HEK293 (cell line): ENCODE measurements around the gene PIGBOS1.

ENCODE experiments used
- CTCF ChIP-seq: fragments of 450-650 bp; formaldehyde crosslinking; IDR thresholded peaks from 2 replicates; pipeline ENCODE4 v1.5.1; 2016; ENCODE audit warnings: missing biosample characterization, missing genetic modification characterization
- HOXA7 ChIP-seq: sonication (generic); formaldehyde crosslinking; IDR thresholded peaks from 2 replicates; pipeline ENCODE4 v1.8.1; 2022; ENCODE audit warnings: missing genetic modification reagents, borderline replicate concordance
- PBX3 ChIP-seq: sonication (generic); formaldehyde crosslinking; IDR thresholded peaks from 2 replicates; pipeline ENCODE4 v1.8.1; 2022; ENCODE audit warnings: mild to moderate bottlenecking, moderate library complexity, missing genetic modification reagents
- YY1 ChIP-seq: fragments of 450-650 bp; formaldehyde crosslinking; IDR thresholded peaks from 2 replicates; pipeline ENCODE4 v1.5.1; 2018; ENCODE audit warnings: missing biosample characterization, missing genetic modification characterization
- ZBTB10 ChIP-seq: fragments of 450-650 bp; formaldehyde crosslinking; IDR thresholded peaks from 2 replicates; pipeline ENCODE4 v1.5.1; 2016; ENCODE audit warnings: missing biosample characterization, missing genetic modification characterization
- ZNF138 ChIP-seq: fragments of 450-650 bp; formaldehyde crosslinking; IDR thresholded peaks from 2 replicates; pipeline ENCODE4 v1.5.1; 2016; ENCODE audit warnings: missing biosample characterization, missing genetic modification characterization, borderline replicate concordance
- ZNF174 ChIP-seq: fragments of 450-650 bp; formaldehyde crosslinking; IDR thresholded peaks from 2 replicates; pipeline ENCODE4 v1.5.0; 2017; ENCODE audit warnings: missing biosample characterization, mild to moderate bottlenecking, missing genetic modification characterization
- ZNF24 ChIP-seq: fragments of 450-650 bp; formaldehyde crosslinking; IDR thresholded peaks from 2 replicates; pipeline ENCODE4 v1.5.1; 2016; ENCODE audit warnings: missing biosample characterization, missing genetic modification characterization
- ZNF350 ChIP-seq: fragments of 450-650 bp; formaldehyde crosslinking; IDR thresholded peaks from 2 replicates; pipeline ENCODE4 v1.5.0; 2017; ENCODE audit warnings: missing biosample characterization, mild to moderate bottlenecking, missing genetic modification characterization
- ZNF558 ChIP-seq: fragments of 450-650 bp; formaldehyde crosslinking; IDR thresholded peaks from 2 replicates; pipeline ENCODE4 v1.5.1; 2016; ENCODE audit warnings: missing biosample characterization, missing genetic modification characterization
- ZNF776 ChIP-seq: fragments of 450-650 bp; formaldehyde crosslinking; IDR thresholded peaks from 2 replicates; pipeline ENCODE4 v1.5.0; 2017; ENCODE audit warnings: missing biosample characterization, missing genetic modification characterization, borderline replicate concordance

- no peak for TF ChIP-seq CTCF (tag by site-specific recombination)
- no peak for TF ChIP-seq PBX3 (CRISPR knock-in tag)
- no peak for TF ChIP-seq ZNF776
- no peak for TF ChIP-seq YY1 (tag by site-specific recombination)
- TF ChIP-seq ZNF558 (tag by site-specific recombination): no peak
- TF ChIP-seq ZNF350 (tag by site-specific recombination): no peak
- TF ChIP-seq HOXA7: no peak
- no peak for TF ChIP-seq ZNF24 (tag by site-specific recombination)
- TF ChIP-seq ZBTB10 (tag by site-specific recombination): no peak
- TF ChIP-seq ZNF138 (tag by site-specific recombination): no peak
- TF ChIP-seq ZNF174 (tag by site-specific recombination): no peak
These were observed 38.9 kb upstream of the PIGBOS1 start for GRCh38 chr15:55357774-55358173.
